Stimulated activated CD4-positive, alpha-beta T cell treated with anti-CD3 and anti-CD28 coated beads, Interleukin-4, amount 100 ng/mL, for 4 hours (primary cell): ENCODE measurements around the gene DEPDC1.
"Not testable (repeated sequence)": the region's sequence is repeated elsewhere in the genome, so short reads cannot be mapped to it uniquely, and the experiment has no call there.

Experiments
- DNase-seq, 2 experiments: peaks; one replicate each; pipeline ENCODE4 v3.0.0-alpha.2; 2020

Gene DEPDC1

DNA sequence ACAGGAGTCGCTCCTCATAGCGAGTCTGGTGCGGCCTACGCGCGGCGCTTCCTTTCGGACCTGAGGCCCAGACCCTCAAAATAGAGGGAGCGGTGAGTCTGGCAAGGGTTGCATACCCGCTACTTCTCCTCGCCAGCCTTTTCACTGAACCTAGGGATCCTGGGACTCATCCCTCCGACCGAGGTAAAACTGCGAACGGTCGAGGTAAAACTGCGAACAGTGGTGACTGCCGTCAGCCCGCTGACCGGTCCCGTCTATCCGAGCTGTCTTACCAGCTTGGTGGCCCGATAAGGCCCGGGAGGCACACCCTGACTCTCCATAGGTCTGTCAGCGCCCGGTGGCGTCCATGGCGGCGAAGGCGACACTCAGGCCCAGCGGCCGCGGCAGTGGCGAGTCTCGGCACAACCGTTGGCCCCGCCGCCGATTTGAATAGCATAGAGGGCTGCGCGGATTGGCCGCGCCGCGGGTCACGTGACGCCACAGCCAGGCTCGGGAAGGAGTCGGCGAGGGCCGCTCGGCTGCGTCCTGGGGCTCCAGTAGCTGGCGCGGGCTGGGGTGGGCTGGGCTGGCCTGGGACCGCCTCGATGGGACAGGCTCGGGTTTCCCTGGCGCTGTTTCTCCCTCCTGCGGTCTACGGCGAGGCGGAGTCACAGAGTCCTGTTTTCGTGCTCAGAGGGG is at the start of gene DEPDC1:
Gene DEPDC1, minus strand, starts transcription at position 403 of the 678 bp plus-strand sequence. Its CDS starts 83 bp downstream, at position 320.
- DNase-seq, result peak; percentile 61 to 66

DNA sequence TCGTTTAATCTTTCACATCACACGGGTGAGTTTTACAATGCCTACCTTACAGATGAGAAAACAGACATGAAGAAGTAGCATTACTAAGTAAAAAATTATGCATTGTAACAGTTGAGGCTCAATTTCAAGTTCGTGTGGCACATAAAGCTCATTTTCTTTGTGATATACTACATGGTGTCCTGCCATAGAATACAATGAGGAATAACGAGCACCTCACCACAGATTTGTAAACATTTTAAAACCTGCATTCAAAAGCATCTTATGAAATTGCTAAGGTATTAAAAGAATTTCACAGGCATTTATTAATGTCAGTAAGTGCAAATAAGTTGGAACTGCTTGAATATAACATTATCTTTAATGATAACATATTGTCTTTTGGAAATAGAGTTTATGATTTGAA is 47.8 kb upstream of the DEPDC1 start:
- DNase-seq, result no peak

DNA sequence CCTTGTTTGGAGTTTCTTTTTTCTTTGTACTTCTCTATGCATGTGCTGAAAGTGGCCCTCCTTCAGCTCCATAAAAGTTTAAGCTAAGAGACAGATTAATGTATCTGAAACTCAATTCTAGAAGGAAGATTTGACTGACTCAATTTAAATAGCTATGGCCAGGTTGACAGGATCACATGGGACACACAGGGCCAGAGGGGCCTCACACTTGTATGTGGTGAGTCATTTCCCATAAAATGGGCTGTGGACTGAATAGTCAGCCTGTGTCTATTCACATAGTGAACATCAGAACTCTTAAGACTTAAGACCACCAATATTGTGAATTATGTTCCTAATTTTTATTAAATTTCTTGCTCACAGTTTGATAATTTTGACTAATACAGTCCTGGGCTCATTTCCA is 45.7 kb upstream of the DEPDC1 start:
- DNase-seq, result no peak

GRCh38 chr1:68538941-68539340 is 42.1 kb upstream of the DEPDC1 start:
- no peak for DNase-seq

- DNase-seq, result no peak
These were observed 31.4 kb upstream of the DEPDC1 start for GRCh38 chr1:68528243-68528642.

GRCh38 chr1:68525781-68526180 is 28.9 kb upstream of the DEPDC1 start:
- DNase-seq, result no peak

DNA sequence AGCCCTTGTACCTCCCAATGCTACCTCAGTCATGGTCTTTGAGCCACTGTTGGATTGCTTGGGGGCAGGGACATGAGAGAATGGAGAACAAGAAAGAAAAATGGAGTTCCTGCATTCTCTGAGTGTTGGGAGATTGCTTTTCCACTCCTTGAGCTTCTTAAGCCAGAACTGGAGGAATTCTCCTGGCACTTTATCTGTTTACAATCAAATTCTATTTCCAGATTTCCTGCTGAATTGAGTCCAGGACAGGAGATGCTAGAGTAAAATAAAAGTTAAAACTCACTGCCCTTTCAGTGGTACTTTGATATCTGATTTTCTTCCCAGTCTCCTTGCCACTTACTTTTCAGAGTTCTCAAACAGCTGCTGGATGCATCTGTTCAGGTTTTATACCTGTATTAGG is 24.4 kb upstream of the DEPDC1 start:
- no peak for DNase-seq

DNA sequence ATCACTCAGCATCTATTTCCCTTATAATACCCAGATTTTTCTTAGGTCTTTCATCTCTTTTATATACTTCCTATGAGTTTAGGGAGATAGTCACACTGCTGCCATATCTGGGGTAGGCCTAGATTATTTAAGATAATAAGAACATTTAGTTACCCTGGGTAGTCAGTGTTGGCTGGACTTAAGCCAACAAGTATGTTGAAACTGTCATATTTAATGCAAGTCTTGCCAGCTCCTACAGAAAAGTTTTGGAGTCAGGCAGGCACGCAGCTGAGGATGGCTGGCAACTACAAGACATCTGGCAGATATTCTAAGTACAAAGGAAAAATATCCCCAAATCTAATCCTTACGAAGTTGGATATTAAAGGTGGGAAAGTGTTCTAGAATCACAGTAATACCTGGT is 19.2 kb upstream of the DEPDC1 start:
- DNase-seq, result no peak

DNA sequence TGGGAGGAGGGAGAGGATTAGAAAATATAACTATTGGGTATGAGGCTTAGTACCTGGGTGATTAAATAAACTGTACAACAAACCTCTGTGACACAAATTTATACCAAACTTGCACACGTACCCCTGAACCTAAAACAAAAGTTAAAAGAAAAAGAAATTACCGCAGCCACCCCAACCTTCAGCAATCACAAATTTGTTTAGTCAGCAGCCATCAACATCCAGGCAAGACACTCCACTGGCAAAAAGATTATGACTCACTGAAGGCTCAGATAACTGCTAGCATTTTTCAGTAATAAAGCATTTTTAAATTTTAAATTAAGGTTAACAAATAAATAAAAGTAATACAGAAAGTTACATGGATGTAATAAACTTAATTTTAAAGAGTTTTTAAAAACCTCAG is 14.4 kb upstream of the DEPDC1 start:
- DNase-seq, result no peak

DNA sequence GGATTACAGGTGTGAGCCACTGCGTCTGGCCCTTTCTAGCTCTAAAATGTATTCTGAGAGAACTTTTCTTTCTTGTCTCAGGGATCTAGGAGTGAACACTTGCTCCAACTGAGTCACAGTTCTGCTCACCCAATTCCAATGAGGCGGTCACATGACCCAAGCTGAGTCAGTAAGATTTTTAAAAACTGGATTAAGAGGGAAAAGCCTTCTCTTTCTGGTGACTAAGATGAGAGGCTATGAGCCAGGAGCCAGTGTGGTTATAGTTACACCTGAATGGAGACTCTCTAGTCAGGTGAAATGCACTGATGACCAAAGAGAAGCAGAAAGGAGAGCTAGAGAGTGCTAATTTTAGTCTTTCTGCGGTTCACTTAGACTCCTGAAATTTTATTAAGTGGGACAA is 9.5 kb upstream of the DEPDC1 start:
- DNase-seq, result no peak

GRCh38 chr1:68503085-68503484 is 6.2 kb upstream of the DEPDC1 start:
- DNase-seq, result no peak

DNA sequence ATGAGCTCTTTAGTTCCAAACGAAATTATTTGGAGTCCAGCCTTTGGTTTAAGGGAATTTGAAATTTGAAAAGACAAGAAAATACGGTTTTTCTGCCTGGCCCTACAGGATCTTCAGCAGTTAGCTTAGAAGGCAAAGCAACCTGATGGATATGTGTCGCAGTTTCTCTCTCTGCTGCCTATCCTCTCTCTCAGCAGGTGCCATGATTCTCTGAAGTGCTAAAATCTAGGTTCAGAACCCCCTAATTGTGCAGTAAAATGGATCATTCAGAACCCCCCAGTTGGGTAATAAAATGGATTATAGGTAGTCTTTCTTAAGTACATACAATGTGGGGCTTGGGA is 446 bp upstream of the DEPDC1 start:
- no peak for DNase-seq

GRCh38 chr1:68495968-68496679 is 758 bp downstream of the DEPDC1 start:
- DNase-seq, result no peak

GRCh38 chr1:68495532-68495931 is 1.4 kb downstream of the DEPDC1 start:
- DNase-seq, result no peak

DNA sequence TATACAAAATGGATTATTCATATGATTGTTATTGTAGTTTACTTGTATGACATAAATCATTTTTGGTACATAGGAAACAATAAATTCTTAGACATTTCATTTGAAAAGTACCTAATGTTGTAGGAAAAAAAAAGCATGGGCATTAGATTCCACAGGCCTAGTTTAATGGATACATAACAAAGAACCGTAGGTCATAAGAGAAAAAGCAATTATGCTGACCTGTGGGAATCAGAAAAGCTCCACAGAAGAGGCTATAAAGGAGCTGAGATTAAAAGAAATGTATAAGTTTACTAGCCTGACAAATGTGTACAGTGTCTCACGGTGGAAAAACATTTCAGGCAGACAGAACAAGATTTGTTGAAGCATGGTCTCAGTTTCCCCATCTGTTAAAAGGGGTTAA is 3.7 kb downstream of the DEPDC1 start:
- DNase-seq, result no peak

DNA sequence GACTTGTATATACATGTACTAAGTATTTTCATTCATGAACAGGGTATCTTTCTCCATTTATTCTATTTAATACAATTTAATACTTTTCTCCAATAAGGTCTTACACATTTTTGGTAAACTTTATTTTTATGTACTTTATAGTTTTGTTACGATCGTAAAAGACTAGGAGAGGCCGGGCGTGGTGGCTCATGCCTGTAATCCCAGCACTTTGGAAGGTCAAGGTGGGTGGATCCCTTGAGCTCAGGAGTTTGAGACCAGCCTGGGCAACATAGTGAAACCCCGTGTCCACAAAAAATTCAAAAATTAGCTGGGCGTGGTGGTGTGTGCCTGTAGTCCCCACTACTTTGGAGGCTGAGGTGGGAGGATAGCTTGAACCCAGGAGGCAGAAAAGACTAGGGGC is 4.6 kb downstream of the DEPDC1 start:
- not testable (repeated sequence) for DNase-seq

DNA sequence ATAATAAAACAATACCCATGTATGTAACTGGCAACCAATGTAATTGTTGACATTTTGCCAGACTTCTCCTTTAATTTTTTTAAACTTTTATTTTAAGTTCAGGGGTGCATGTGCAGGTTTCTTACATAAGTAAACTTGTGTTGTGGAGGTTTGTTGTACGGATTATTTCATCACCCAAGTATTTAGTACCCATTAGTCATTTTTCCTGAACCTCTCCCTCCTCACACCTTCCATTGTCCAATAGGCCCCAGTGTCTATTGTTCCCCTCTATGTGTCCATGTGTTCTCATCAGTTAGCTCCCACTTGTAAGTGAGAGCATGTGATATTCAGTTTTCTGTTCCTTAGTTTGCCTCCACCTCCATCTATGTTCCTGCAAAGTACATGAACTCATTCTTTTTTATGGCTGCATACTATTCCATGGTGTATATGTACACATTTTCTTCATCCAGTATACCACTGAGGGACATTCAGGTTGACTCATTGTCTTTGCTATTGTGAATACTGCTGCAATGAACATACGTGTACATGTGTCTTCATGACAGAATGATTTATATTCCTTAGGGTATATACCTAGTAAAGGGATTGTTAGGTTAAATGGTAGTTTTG is 6.7 kb downstream of the DEPDC1 start:
- DNase-seq, result no peak

DNA sequence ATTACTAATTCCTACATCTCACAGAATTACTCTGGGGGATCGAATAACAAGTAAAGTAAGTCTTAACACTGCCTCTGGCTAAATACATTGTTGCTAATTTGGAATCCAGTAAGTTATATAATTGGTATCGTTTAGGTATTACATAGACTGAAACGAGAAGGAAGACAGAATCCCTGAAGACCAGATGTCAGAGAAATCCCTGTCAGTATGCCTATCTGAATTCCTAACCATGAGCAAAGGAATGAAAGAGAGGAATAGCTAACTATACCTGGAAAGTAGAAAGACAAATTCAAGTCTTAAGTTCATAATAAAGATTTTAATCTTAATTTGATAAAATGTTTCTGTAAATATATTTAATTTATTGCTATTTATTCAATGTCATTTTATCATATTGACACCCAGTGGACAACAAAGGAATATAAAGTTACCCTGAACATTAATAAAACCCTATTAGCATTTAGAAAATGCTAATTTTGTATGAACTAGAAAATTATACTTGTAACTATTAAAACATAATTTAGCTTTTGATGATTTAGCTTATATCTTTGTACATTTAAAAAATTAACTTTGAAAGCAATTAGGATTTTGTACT is 11.4 kb downstream of the DEPDC1 start:
- no peak for DNase-seq

DNA sequence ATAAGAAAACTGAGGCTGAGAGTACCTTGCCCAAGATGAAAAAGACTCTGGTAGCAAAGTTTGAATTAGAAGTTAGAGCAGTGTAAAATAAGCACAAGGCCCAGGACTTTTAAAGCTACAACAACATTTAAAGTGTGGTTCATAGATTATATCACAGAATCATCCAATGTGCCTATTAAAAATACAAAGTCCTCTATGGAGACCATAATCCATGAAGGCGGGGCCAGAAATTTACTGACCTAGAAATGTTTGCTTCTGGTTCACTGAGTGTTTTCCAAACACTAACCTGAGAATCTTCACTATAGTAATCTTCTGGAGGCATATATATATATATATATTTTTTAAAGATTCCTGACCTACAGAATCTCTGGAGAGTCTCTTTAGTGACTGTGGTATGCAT is 12.3 kb downstream of the DEPDC1 start:
- DNase-seq, result no peak

DNA sequence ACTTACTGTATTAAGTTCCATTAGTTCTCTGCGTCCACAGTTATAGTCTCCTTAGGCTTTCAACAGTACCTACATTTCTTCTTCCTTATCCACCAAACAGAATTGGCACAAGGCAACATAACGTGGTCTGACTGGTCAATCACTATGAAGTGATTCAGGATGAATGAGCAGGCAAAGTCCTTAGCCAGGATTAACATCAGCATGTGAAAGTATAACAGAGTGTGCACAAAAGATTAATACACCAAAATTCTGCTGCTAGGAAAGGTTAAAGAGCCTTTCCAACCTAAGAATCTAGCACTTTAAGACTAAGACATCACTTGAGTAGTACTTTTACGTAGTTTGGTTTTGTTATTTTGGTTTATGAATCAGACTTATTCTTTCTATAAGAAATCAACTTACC is 15.8 kb downstream of the DEPDC1 start:
- no peak for DNase-seq

DNA sequence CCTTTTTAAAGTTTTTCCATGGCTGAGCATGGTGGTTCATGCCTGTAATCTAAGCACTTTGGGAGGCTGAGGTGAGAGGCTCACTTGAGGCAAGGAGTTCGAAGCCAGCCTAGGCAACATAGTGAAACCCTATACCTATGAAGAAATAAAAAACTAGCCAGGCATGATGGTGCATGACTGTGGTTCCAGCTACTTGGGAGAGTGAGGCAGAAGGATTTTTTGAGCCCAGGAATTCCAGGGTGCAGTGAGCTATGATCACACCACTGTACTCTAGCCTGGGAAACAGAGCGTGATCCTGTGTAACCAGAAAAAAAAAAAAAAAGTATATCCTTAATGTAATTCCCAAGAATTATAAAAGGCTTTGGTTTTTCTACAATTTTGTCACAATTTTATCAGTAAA is 17.4 kb downstream of the DEPDC1 start:
- DNase-seq, result no peak

- no peak for DNase-seq
These were observed 18.2 kb downstream of the DEPDC1 start for GRCh38 chr1:68478662-68479061.

- DNase-seq, result not testable (repeated sequence)
These were observed 20.3 kb downstream of the DEPDC1 start for GRCh38 chr1:68476626-68477025.

DNA sequence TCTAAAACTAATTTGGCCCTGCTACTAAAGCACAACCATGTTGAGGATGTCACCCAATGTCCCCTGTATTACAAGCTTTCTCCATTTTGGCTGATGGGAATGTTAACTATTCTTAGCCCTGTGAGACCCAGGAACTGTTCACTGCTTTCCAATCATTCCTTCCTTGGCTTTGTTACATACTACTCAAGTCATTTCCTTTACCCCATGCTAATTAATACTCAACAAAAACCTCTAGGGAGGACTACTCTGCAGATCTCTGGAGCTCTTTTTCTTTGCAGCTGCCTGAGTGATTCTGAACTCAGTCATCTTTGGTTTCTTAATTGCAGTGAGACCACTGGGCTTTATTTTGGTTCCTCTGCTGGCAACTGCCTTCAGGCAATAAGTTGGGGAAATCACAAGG is 23.8 kb downstream of the DEPDC1 start:
- no peak for DNase-seq
